Thyroid gland (tissue), 4 donors: Measurements from ENCODE around the gene FXYD7. TPM values are rescaled to one million over a fixed set of nuclear protein-coding genes. Genes with fewer than 3 reads are reported as not detected.

ENCODE experiments used
- DNase-seq, 2 donors: peaks; one replicate each; pipeline ENCODE4 v3.0.0-alpha.2; 2019
- H3K27ac ChIP-seq, 3 donors: fragments of 200-600 bp; sonication (generic); 1 replicate in 2 of 3; 2 replicates in 1 of 3; pipeline ENCODE4 v1.5.1; 2016 to 2019; ENCODE audit warnings: mild to moderate bottlenecking in 1 of 3, moderate library complexity in 1 of 3
- H3K27me3 ChIP-seq: fragments of 200-600 bp; sonication (generic); one replicate; pipeline ENCODE4 v1.5.1; 2019
- H3K36me3 ChIP-seq, 2 donors: fragments of 200-600 bp; sonication (generic); one replicate each; pipeline ENCODE4 v1.5.1; 2016 to 2019
- H3K4me1 ChIP-seq, 2 donors: fragments of 200-600 bp; sonication (generic); one replicate each; pipeline ENCODE4 v1.5.1; 2017 to 2019
- H3K4me3 ChIP-seq, 3 donors: fragments of 200-600 bp; sonication (generic); replicated peaks in 1 of 3; 1 replicate in 2 of 3; 2 replicates in 1 of 3; pipeline ENCODE4 v1.5.1; 2016; ENCODE audit warnings: mild to moderate bottlenecking in 1 of 3
- H3K9me3 ChIP-seq: fragments of 200-600 bp; sonication (generic); one replicate; pipeline ENCODE4 v1.5.1; 2017
- POLR2A ChIP-seq, 2 donors: fragments of 450-650 bp; IDR thresholded peaks; one replicate each; pipeline ENCODE4 v1.6.1; 2017; ENCODE audit warnings: antibody characterized with exemption in 2 of 2, mild to moderate bottlenecking in 2 of 2, moderate library complexity in 1 of 2
- WGBS, 2 donors: methylation state at CpG; one replicate each; pipeline ENCODE4 v1.1.5; 2017; 5-methylcytosine and 5-hydroxymethylcytosine counted together
- intact Hi-C: fragments of 100-400 bp; cut with DNase I; formaldehyde crosslinking; loops from one replicate; pipeline ENCODE4 v1.15.1; 2023
- total RNA-seq, 4 donors: library from RNA; depleted of rRNA; stranded (reverse); fragments of >200 nt; gene quantifications; one replicate each; pipeline ENCODE4 v1.2.3, GENCODE V29; 2016
- TF ChIP-seq, protein P1 (sequence below), 6 experiments: fragments of 200-600 bp in 3 of 6; fragments of 450-650 bp in 3 of 6; sonication (generic) in 3 of 6; IDR thresholded peaks; one replicate each; pipeline ENCODE4 v1.5.1; 2016 to 2019; ENCODE audit warnings: antibody characterized with exemption in 6 of 6, mild to moderate bottlenecking in 2 of 6, inconsistent platforms in 1 of 6, moderate library complexity in 1 of 6

The FXYD7 gene
- total RNA-seq, 4 donors from 2014 or later, result 1.6 TPM; not detected in 3

- Histone ChIP-seq H3K36me3 (no peaks in the 10 kb centered on the region), H3K27ac (no peak overlapping the region), H3K4me1 (peaks cover 5 to 16% of the 10 kb centered on the region in 2 donors), H3K9me3 (no peaks in the 10 kb centered on the region), H3K27me3 (no peaks in the 10 kb centered on the region), H3K4me3 (no peak overlapping the region)
- TF ChIP-seq, protein P1, sequence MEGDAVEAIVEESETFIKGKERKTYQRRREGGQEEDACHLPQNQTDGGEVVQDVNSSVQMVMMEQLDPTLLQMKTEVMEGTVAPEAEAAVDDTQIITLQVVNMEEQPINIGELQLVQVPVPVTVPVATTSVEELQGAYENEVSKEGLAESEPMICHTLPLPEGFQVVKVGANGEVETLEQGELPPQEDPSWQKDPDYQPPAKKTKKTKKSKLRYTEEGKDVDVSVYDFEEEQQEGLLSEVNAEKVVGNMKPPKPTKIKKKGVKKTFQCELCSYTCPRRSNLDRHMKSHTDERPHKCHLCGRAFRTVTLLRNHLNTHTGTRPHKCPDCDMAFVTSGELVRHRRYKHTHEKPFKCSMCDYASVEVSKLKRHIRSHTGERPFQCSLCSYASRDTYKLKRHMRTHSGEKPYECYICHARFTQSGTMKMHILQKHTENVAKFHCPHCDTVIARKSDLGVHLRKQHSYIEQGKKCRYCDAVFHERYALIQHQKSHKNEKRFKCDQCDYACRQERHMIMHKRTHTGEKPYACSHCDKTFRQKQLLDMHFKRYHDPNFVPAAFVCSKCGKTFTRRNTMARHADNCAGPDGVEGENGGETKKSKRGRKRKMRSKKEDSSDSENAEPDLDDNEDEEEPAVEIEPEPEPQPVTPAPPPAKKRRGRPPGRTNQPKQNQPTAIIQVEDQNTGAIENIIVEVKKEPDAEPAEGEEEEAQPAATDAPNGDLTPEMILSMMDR (IDR thresholded peaks at IDR 0.05), result no peak
- TF ChIP-seq POLR2A (IDR thresholded peaks at IDR 0.05), result no peak
- WGBS, 2 donors, result 92 to 93% methylated on average over 6 of the region's 6 CpGs
- intact Hi-C loops, result no loop called here
- DNase-seq, result no peak
Observed at GRCh38 chr19:35155981-35156672, 13.1 kb downstream of the FXYD7 start.

DNA sequence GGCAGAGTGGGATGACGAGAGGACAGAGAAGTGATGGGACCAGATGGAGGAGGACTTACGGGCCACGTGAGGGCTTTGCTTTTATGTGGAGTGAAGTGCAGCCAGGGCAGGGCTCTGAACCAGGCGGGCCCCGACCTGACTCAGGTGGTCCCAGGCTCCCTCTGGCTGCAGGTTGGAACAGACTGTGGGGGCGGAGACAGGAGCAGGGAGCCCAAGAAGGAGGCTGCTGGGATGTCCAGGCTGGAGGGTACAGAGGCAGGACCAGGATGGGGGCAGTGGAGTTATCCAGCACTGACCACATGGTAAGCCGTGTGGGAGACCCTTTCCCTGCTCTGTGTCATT lies 13.6 kb downstream of the FXYD7 start:
- TF ChIP-seq, protein P1 (IDR thresholded peaks at IDR 0.05), result no peak
- no peak for TF ChIP-seq POLR2A (IDR thresholded peaks at IDR 0.05)
- intact Hi-C loops, result no loop called here
- DNase-seq, result no peak
- no peaks in the 10 kb centered on the region for H3K9me3 ChIP-seq
- no peaks in the 10 kb centered on the region for H3K36me3 ChIP-seq
- H3K4me1 ChIP-seq, result peaks cover 5 to 16% of the 10 kb centered on the region in 2 donors
- 80 to 81% methylated on average over 7 of the region's 7 CpGs for WGBS, 2 donors
- H3K27ac ChIP-seq, result no peak overlapping the region
- H3K27me3 ChIP-seq, result no peaks in the 10 kb centered on the region
- H3K4me3 ChIP-seq, result no peak overlapping the region

- Histone ChIP-seq H3K27me3 (no peaks in the 10 kb centered on the region), H3K36me3 (no peaks in the 10 kb centered on the region)
Observed at GRCh38 chr19:35157431-35157830, 14.4 kb downstream of the FXYD7 start.

DNA sequence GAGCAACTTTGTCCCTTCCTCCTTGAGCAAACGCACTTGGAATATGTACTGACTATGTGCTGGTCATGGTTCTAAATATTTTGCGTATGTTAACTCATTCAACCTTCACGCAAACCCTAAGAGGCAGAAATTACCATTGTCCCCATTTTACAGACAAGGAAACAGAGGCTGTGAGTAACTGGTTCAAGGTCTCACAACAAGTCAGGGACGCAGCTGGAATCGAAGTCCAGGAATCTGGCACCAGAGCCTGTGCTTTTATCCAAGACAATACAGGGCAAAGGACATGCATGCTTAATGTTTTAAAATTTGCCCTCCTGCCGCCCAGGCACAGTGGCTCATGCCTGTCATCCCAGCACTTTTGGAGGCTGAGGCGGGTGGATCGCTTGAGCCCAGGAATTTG lies 16.6 kb downstream of the FXYD7 start:
- no peak overlapping the region for H3K27ac ChIP-seq
- peaks cover 0 to 4% of the 10 kb centered on the region in 2 donors for H3K36me3 ChIP-seq
- no peak overlapping the region for H3K4me3 ChIP-seq
- 81 to 89% methylated on average over 8 of the region's 8 CpGs for WGBS, 2 donors
- TF ChIP-seq, protein P1 (IDR thresholded peaks at IDR 0.05), result no peak
- no peak for TF ChIP-seq POLR2A (IDR thresholded peaks at IDR 0.05)
- intact Hi-C loops, result no loop called here
- no peak for DNase-seq
- no peaks in the 10 kb centered on the region for H3K27me3 ChIP-seq
- H3K4me1 ChIP-seq, result peaks cover 0 to 4% of the 10 kb centered on the region in 2 donors
- H3K9me3 ChIP-seq, result no peaks in the 10 kb centered on the region

More at GRCh38 chr19:35157431-35157830, 14.4 kb downstream of the FXYD7 start:
- TF ChIP-seq POLR2A (IDR thresholded peaks at IDR 0.05), result no peak
- TF ChIP-seq, protein P1 (IDR thresholded peaks at IDR 0.05), result no peak
- H3K4me3 ChIP-seq, result no peak overlapping the region
- no peak for DNase-seq
- no peak overlapping the region for H3K27ac ChIP-seq
- WGBS, 2 donors, result 92 to 98% methylated on average over 4 of the region's 4 CpGs
- H3K4me1 ChIP-seq, result peaks cover 5 to 16% of the 10 kb centered on the region in 2 donors
- H3K9me3 ChIP-seq, result no peaks in the 10 kb centered on the region
- intact Hi-C loops, result no loop called here

DNA sequence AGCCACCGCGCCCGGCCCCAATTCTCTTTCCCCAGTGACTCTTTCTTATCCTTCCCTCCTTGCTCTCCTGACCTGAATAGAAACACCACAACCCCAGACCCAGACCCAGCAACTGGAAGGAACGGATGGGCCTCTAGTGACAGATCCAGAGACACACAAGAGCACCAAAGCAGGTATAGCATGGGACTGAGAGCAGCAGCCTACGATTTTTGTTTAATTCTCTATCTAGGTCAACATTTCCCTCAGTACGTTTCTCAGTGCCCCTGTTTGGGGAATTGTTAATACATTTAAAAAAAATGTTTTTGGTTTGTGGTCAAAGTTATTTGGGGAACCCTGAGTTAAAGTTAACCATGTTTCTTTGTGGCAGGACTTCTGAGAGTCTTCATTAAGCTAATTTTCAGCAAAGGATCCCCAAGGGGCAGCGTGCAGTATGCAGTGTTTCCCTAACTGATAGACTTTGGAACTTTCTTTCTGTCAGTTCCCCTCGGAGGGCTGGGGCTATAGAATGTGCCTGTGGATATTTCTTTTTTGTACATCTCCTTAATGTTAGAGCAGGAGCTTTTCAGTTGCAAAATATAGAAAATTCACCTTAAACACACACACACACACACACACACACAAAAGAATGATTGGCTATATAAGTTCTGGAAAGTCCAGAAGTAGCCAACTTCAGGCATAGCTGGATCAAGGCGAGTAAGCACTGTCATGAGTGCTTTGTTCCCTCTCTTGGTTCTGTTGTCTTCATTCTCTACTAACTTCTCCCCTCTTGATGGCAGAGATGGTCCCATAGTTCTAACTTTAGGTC lies 17.8 kb downstream of the FXYD7 start:
- intact Hi-C loops, result no loop called here
- TF ChIP-seq POLR2A (IDR thresholded peaks at IDR 0.05), result no peak
- TF ChIP-seq, protein P1 (IDR thresholded peaks at IDR 0.05), result no peak
- DNase-seq, result no peak
- Histone ChIP-seq H3K27ac (no peak overlapping the region), H3K27me3 (no peaks in the 10 kb centered on the region), H3K9me3 (no peaks in the 10 kb centered on the region), H3K36me3 (peaks cover 0 to 4% of the 10 kb centered on the region in 2 donors), H3K4me1 (no peaks in the 10 kb centered on the region), H3K4me3 (no peak overlapping the region)
- WGBS, 2 donors, result 87 to 90% methylated on average over 9 of the region's 9 CpGs
